Ovary (tissue), 9 donors: ENCODE measurements around the gene SIX5. TPM values are rescaled to one million over a fixed set of nuclear protein-coding genes. Genes with fewer than 3 reads are reported as not detected.

Experiments used
- DNase-seq, 5 donors: peaks; one replicate each; pipeline ENCODE4 v3.0.0-alpha.2; 2019 to 2020
- H3K27ac ChIP-seq, 2 donors: fragments of 200-600 bp; one replicate each; pipeline versions ENCODE4 v1.5.1 to v1.8.0; 2019 to 2022
- H3K27me3 ChIP-seq: fragments of 200-600 bp; one replicate; pipeline ENCODE4 v1.8.0; 2022
- H3K36me3 ChIP-seq: fragments of 200-600 bp; sonication (generic); one replicate; pipeline ENCODE4 v1.5.1; 2019
- H3K4me1 ChIP-seq: one replicate; pipeline ENCODE4 v1.8.1; 2013; ENCODE audit warnings: mild to moderate bottlenecking, moderate library complexity; ENCODE audit not compliant: insufficient read depth
- H3K4me3 ChIP-seq: fragments of 200-600 bp; sonication (generic); one replicate; pipeline ENCODE4 v1.5.1; 2017
- H3K9me3 ChIP-seq, 2 donors: fragments of 200-600 bp in 1 of 2; sonication (generic) in 1 of 2; one replicate each; pipeline versions ENCODE4 v1.5.1 to v1.8.1; 2013 to 2019; ENCODE audit warnings: mild to moderate bottlenecking in 1 of 2, moderate library complexity in 1 of 2
- EP300 ChIP-seq: sonication (generic); formaldehyde crosslinking; IDR thresholded peaks from one replicate; pipeline ENCODE4 v1.6.1; 2017; ENCODE audit warnings: antibody characterized with exemption
- POLR2A ChIP-seq: fragments of 450-650 bp; IDR thresholded peaks from one replicate; pipeline ENCODE4 v1.6.1; 2017; ENCODE audit warnings: antibody characterized with exemption, mild to moderate bottlenecking, moderate library complexity
- WGBS, 3 donors: extraction: QIAGEN DNeasy Blood & Tissue Kit in 1 of 3; methylation state at CpG; one replicate each; pipeline versions ENCODE4 v1.1.5 to v1.1.7; 2013 to 2017; 5-methylcytosine and 5-hydroxymethylcytosine counted together
- intact Hi-C, 4 donors: fragments of 100-400 bp; cut with DNase I; formaldehyde crosslinking; loops; one replicate each; pipeline versions ENCODE4 v1.11.0 to v1.15.1; 2022 to 2023
- polyA plus RNA-seq, 2 donors: library from polyadenylated mRNA; stranded (reverse); fragments of 200-250 nt in 1 of 2; fragments of 350-450 nt in 1 of 2; fragmentation: Illumina TruSeq in 1 of 2; extraction: RNeasy Lipid Tissue Mini Kit (QIAGEN cat#74804) in 1 of 2; gene quantifications; one replicate each; pipeline ENCODE4 v1.2.3, GENCODE V29; 2013 to 2014
- total RNA-seq, 7 donors: library from RNA; depleted of rRNA in 2 of 7; stranded (reverse); fragments of >200 nt in 2 of 7; fragmentation: NEBNext Ultra II Directional in 3 of 7; extraction: Animal tissue kit (Norgen Biotek cat#: 25700) in 3 of 7; gene quantifications; one replicate each; pipeline versions ENCODE4 v1.1.0 to v1.2.4, GENCODE V29; 2016 to 2023
- TF ChIP-seq, protein P1 (sequence below), 3 donors: fragments of 450-650 bp in 2 of 3; fragments of 200-600 bp in 1 of 3; IDR thresholded peaks; one replicate each; pipeline versions ENCODE4 v1.5.1 to v1.8.0; 2016 to 2022; ENCODE audit warnings: antibody characterized with exemption in 3 of 3, mild to moderate bottlenecking in 1 of 3
- donor health status: DM: no; HTN: no; CAD: no; lungs with moderate emphysema.
- donor health status: DM: no; HTN: no; CAD: no.
- donor health status: Bipolar disorder and iron deficiency.
- donor health status: DM: yes; HTN: yes; CAD: no.
- donor health status: DM: no; HTN: no; CAD: no.
- donor health status: DM: yes; HTN: yes; CAD: no.

SIX5 gene
- total and polyA plus RNA-seq, 9 donors: 5.4 to 64.4 (median 43.5) TPM

DNA sequence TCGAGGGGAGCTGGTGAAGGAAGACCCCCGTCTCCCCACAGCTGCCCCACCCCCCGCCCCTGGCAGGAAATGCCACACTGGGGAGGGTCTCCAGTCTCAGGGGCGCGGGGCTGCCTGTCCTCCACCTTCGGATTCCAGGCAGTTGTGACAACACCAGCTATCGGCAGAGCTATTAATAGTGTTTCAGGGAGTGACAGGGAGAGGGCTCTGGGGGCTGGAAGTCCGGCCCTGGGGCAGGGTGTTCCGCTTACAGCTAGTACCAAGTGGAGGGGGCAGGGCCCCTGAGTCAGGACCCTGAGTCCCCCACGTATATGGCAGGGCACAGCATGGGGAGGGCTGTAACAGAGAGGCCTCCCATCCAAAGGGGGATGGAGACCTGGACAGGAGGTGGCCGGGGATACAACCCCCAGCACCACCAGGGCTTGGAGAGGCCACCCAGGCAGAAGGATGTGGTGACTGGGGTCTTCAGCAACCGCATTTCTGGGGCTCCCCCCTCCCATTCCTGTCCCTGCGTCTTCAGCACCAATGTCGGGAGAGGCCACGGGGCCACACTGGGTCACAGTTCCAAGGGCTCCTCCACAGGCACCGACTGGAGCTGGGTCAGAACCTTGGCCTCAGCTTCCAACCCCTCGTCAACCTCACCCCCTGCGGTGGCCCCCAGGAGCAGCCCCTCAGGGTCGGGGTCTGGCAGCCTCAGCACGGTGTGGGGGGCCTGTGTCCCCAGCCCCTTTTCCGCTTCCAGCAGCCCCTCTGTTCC is 3.9 kb downstream of the SIX5 start:
- H3K27ac ChIP-seq: peak overlapping the region; percentile 94 to 96
- no peak overlapping the region for H3K4me3 ChIP-seq
- no peaks in the 10 kb centered on the region for H3K9me3 ChIP-seq
- TF ChIP-seq EP300 (no peak), POLR2A (no peak)
- TF ChIP-seq, protein P1, sequence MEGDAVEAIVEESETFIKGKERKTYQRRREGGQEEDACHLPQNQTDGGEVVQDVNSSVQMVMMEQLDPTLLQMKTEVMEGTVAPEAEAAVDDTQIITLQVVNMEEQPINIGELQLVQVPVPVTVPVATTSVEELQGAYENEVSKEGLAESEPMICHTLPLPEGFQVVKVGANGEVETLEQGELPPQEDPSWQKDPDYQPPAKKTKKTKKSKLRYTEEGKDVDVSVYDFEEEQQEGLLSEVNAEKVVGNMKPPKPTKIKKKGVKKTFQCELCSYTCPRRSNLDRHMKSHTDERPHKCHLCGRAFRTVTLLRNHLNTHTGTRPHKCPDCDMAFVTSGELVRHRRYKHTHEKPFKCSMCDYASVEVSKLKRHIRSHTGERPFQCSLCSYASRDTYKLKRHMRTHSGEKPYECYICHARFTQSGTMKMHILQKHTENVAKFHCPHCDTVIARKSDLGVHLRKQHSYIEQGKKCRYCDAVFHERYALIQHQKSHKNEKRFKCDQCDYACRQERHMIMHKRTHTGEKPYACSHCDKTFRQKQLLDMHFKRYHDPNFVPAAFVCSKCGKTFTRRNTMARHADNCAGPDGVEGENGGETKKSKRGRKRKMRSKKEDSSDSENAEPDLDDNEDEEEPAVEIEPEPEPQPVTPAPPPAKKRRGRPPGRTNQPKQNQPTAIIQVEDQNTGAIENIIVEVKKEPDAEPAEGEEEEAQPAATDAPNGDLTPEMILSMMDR (IDR thresholded peaks at IDR 0.05): no peak
- DNase-seq: peak in 4 of 5 donors; percentile 25 to 56 (median 52)
- intact Hi-C loops: loop anchor here in 3 of 4 donors (5.0 to 10.0 kb wide), 3 partner anchors 48 to 73 kb away; partner anchors contain the start of genes QPCTL (in 2 of the 3) and SNRPD2 (in 2 of the 3)
- H3K36me3 ChIP-seq: no peaks in the 10 kb centered on the region
- 39 to 51% (median 40%) methylated on average over 20 to 21 of the region's 21 CpGs for WGBS, 3 donors
- no peaks in the 10 kb centered on the region for H3K27me3 ChIP-seq
- peaks cover 27% of the 10 kb centered on the region for H3K4me1 ChIP-seq

DNA sequence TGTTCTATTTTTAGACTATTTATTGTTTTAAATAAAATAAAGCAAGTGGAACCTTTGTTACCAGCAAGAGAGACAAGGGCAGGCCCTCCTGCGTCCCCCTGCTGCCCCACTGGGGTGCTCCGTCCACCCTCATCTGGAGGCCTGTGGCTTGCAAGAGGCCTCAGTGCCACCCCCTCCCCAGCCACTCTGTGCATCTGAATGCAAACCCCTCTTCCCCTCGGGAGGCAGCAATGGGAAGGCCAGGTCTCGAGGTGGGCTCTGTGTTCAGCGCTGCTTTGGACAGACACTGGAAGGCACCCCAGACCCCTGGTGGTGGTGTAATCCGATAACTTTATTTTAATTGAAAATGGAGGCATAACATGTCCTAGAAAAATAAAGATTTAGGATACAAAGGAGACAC is 4.6 kb downstream of the SIX5 start:
- Histone ChIP-seq H3K27me3 (no peaks in the 10 kb centered on the region), H3K9me3 (no peaks in the 10 kb centered on the region), H3K4me3 (no peak overlapping the region), H3K27ac (peak overlapping the region; percentile 94 to 96), H3K4me1 (peaks cover 27% of the 10 kb centered on the region), H3K36me3 (no peaks in the 10 kb centered on the region)
- 36 to 41% (median 40%) methylated on average over 6 of the region's 6 CpGs for WGBS, 3 donors
- intact Hi-C loops: loop anchor here in 1 of 4 donors (10.0 kb wide), 1 partner anchor 50 kb away; no protein-coding TSS in a partner anchor
- DNase-seq: peak in 3 of 5 donors; percentile 42 to 48 (median 48)
- TF ChIP-seq EP300: no peak
- no peak for TF ChIP-seq POLR2A
- TF ChIP-seq, protein P1 (IDR thresholded peaks at IDR 0.05): no peak

DNA sequence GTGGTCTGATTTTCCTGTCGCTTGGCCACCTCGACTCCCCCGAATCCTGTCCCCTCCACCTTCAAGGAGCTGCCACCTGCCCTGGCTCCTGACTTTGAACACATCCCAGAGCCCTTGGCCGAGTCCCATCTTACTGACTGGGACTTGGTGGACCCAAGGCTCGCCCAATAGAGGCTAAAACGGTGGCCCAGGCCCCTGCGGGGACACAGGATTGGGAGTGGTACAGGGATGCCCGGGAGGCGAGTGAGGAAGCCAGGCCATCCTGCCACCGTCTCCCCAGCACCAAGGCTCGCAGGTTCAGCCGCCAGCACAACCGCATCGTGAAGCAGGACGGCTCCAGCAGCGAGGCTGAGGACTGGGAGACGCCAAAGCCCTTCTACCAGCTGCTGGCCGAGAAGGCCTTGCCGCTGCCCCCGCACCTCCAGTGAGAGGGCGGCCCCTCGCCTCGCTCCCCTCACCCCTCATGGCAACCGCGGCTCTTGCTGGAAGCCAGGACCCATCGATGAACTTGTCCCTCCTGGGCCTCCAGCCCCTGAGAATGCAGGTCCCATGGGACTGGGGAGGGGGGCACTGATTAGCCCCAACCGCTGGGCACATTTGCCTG is 5.3 kb downstream of the SIX5 start:
- 20 to 31% (median 24%) methylated on average over 26 to 27 of the region's 27 CpGs for WGBS, 3 donors
- Histone ChIP-seq H3K27me3 (no peaks in the 10 kb centered on the region), H3K4me3 (no peak overlapping the region), H3K4me1 (peaks cover 27% of the 10 kb centered on the region), H3K27ac (peak overlapping the region; percentile 94 to 96), H3K36me3 (no peaks in the 10 kb centered on the region), H3K9me3 (no peaks in the 10 kb centered on the region)
- TF ChIP-seq, protein P1 (IDR thresholded peaks at IDR 0.05): no peak
- TF ChIP-seq EP300 (no peak), POLR2A (no peak)
- intact Hi-C loops: loop anchor here in 1 of 4 donors (10.0 kb wide), 1 partner anchor 49 kb away; no protein-coding TSS in a partner anchor
- DNase-seq: peak; percentile 54 to 78 (median 61)

DNA sequence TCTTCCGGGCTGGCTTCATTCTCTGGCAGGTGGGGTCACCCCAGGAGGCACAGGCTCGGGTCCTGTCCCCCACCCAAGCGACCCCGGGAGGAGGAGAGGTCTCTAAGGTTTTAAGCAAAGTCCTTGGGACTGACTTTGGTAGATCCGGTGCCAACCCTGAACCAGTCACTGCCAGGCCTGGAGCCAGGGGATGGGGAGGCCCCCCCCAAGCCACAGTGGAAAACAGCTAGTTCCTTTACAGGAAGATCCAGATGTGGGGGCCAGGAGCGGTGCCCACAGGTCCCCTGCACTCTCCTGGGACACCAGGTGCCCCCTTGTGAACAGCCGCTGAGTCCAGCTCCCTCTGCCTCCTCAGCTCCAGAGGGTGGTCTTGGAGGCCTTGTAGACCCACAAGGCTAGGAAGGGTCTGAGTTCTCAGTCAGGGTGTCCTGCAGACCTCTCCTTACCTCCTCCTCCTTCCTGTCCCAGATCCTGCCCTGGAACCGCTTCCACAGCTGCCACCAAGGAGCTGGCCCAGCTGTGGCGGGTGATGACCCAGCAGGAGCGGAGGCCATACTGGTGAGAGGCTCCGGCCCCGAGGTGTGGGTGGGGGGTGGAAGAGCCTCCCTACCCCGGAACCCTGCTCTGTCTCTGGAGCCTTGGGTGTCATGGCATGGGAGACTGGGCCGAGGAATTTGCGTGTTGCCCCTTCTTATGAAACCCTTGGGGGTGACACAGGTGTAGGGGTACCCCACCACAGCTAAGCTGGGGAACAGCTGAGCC is 6.0 kb downstream of the SIX5 start:
- intact Hi-C loops: loop anchor here in 1 of 4 donors (10.0 kb wide), 1 partner anchor 48 kb away; no protein-coding TSS in a partner anchor
- TF ChIP-seq POLR2A (no peak), EP300 (no peak)
- TF ChIP-seq, protein P1 (IDR thresholded peaks at IDR 0.05): no peak
- 87 to 90% (median 87%) methylated on average over 15 of the region's 15 CpGs for WGBS, 3 donors
- Histone ChIP-seq H3K9me3 (no peaks in the 10 kb centered on the region), H3K27me3 (no peaks in the 10 kb centered on the region), H3K27ac (peak overlapping the region; percentile 94 to 96), H3K4me1 (peaks cover 27% of the 10 kb centered on the region), H3K4me3 (no peak overlapping the region), H3K36me3 (no peaks in the 10 kb centered on the region)
- peak in 4 of 5 donors; percentile 32 to 48 (median 44) for DNase-seq
